ENCODE measurements around the gene SLC38A4.

DNA sequence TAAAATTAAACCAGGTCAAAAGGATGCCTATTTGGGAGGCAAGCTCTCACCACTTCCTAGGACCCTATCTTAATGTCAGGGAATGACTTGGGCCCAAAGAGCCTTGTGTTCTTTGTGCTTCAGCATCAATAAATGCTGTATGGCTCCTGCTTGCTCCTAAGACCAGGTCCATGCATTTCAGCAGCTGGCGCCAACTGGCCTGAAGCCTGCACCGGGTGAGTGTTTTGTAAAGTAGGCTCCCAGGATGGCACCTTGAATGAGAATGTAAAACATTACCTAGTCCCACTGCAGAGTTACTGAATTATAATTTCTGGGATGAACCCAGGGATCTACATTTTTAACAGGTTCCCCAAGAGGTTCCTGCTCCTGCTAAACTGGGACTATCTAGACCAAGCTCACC is 16.1 kb upstream of the SLC38A4 start:
- TF ChIP-seq POLR2AphosphoS5 (IDR thresholded peaks at IDR 0.05), result no peak
- TF ChIP-seq, protein P1, sequence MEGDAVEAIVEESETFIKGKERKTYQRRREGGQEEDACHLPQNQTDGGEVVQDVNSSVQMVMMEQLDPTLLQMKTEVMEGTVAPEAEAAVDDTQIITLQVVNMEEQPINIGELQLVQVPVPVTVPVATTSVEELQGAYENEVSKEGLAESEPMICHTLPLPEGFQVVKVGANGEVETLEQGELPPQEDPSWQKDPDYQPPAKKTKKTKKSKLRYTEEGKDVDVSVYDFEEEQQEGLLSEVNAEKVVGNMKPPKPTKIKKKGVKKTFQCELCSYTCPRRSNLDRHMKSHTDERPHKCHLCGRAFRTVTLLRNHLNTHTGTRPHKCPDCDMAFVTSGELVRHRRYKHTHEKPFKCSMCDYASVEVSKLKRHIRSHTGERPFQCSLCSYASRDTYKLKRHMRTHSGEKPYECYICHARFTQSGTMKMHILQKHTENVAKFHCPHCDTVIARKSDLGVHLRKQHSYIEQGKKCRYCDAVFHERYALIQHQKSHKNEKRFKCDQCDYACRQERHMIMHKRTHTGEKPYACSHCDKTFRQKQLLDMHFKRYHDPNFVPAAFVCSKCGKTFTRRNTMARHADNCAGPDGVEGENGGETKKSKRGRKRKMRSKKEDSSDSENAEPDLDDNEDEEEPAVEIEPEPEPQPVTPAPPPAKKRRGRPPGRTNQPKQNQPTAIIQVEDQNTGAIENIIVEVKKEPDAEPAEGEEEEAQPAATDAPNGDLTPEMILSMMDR (IDR thresholded peaks at IDR 0.05), result no peak
- TF ChIP-seq POLR2A (IDR thresholded peaks at IDR 0.05), result no peak
